Measurements from ENCODE around the gene B9D2. TPM values are rescaled to one million over a fixed set of nuclear protein-coding genes. Genes with fewer than 3 reads are reported as not detected.

Gene B9D2
- total and polyA plus RNA-seq, 10 donors, result 7.5 to 11.9 (median 8.7) TPM

- H3K4me1 ChIP-seq, result peaks cover 29 to 100% (median 75%) of the 10 kb centered on the region in 6 donors
Observed at GRCh38 chr19:41332468-41332867, 31.5 kb downstream of the B9D2 start.

GRCh38 chr19:41332000-41332399 is 31.9 kb downstream of the B9D2 start:
- TF ChIP-seq CTCF (IDR thresholded peaks at IDR 0.05 in 8 of 11, conservative IDR thresholded peaks at IDR 0.05 in 3 of 11) (no peak), POLR2AphosphoS5 (IDR thresholded peaks at IDR 0.05) (peak in 1 of 3 donors; percentile 57), POLR2A (IDR thresholded peaks at IDR 0.05) (no peak)
- Histone ChIP-seq H3K36me3 (peaks cover 0 to 87% (median 37%) of the 10 kb centered on the region in 6 donors), H3K27me3 (replicated peaks in 1 of 7) (no peaks in the 10 kb centered on the region), H3K9me3 (no peaks in the 10 kb centered on the region), H3K4me1 (peaks cover 32 to 100% (median 79%) of the 10 kb centered on the region in 6 donors), H3K27ac (peak overlapping the region in 3 of 8 donors; percentile 5 to 94 (median 41)), H3K4me3 (no peak overlapping the region)
- intact Hi-C loops (cut with DNase I; ENCODE audit: low total_unique reads), result no loop called here
- 93 to 97% (median 95%) methylated on average over 14 to 16 of the region's 16 CpGs for WGBS, 5 donors
- DNase-seq, result no peak

More at GRCh38 chr19:41332468-41332867, 31.5 kb downstream of the B9D2 start:
- WGBS, 5 donors, result 88 to 97% (median 92%) methylated on average over 5 of the region's 5 CpGs
- H3K4me3 ChIP-seq, result no peak overlapping the region
- H3K27ac ChIP-seq, result peak overlapping the region in 3 of 8 donors; percentile 5 to 94 (median 41)
- no peaks in the 10 kb centered on the region for H3K27me3 ChIP-seq (replicated peaks in 1 of 7)
- peaks cover 0 to 92% (median 42%) of the 10 kb centered on the region in 6 donors for H3K36me3 ChIP-seq
- intact Hi-C loops (cut with DNase I; ENCODE audit: low total_unique reads), result no loop called here
- no peak for DNase-seq
- H3K9me3 ChIP-seq, result no peaks in the 10 kb centered on the region
- no peak for TF ChIP-seq CTCF (IDR thresholded peaks at IDR 0.05 in 8 of 11, conservative IDR thresholded peaks at IDR 0.05 in 3 of 11)
- no peak for TF ChIP-seq POLR2A (IDR thresholded peaks at IDR 0.05)
- no peak for TF ChIP-seq POLR2AphosphoS5 (IDR thresholded peaks at IDR 0.05)

- no peak overlapping the region for H3K4me3 ChIP-seq
- 87 to 92% (median 89%) methylated on average over 37 to 47 of the region's 47 CpGs for WGBS, 5 donors
- intact Hi-C loops (cut with DNase I; ENCODE audit: low total_unique reads), result no loop called here
- peak; percentile 82 for DNase-seq
- TF ChIP-seq POLR2AphosphoS5 (IDR thresholded peaks at IDR 0.05) (peak in 2 of 3 donors; percentile 7 to 62), CTCF (IDR thresholded peaks at IDR 0.05 in 8 of 11, conservative IDR thresholded peaks at IDR 0.05 in 3 of 11) (no peak)
- H3K27me3 ChIP-seq (replicated peaks in 1 of 7), result no peaks in the 10 kb centered on the region
- peak overlapping the region in 3 of 8 donors; percentile 90 to 94 (median 90) for H3K27ac ChIP-seq
- H3K4me1 ChIP-seq, result peaks cover 41 to 100% (median 84%) of the 10 kb centered on the region in 6 donors
- peaks cover 0 to 78% (median 31%) of the 10 kb centered on the region in 6 donors for H3K36me3 ChIP-seq
- no peaks in the 10 kb centered on the region for H3K9me3 ChIP-seq
Observed at GRCh38 chr19:41330946-41331678, 32.8 kb downstream of the B9D2 start.

- intact Hi-C loops (cut with DNase I; ENCODE audit: low total_unique reads), result no loop called here
- no peak overlapping the region for H3K4me3 ChIP-seq
- peaks cover 0 to 72% (median 31%) of the 10 kb centered on the region in 6 donors for H3K36me3 ChIP-seq
- 81 to 94% (median 85%) methylated on average over 4 of the region's 4 CpGs for WGBS, 5 donors
- H3K4me1 ChIP-seq, result peaks cover 45 to 100% (median 84%) of the 10 kb centered on the region in 6 donors
- no peaks in the 10 kb centered on the region for H3K9me3 ChIP-seq
- no peak for DNase-seq
- peak overlapping the region in 3 of 8 donors; percentile 90 to 94 (median 90) for H3K27ac ChIP-seq
- TF ChIP-seq CTCF (IDR thresholded peaks at IDR 0.05 in 8 of 11, conservative IDR thresholded peaks at IDR 0.05 in 3 of 11) (no peak), POLR2AphosphoS5 (IDR thresholded peaks at IDR 0.05) (no peak), POLR2A (IDR thresholded peaks at IDR 0.05) (no peak)
- no peaks in the 10 kb centered on the region for H3K27me3 ChIP-seq (replicated peaks in 1 of 7)
Observed at GRCh38 chr19:41330481-41330880, 33.5 kb downstream of the B9D2 start.

Measured in spleen (tissue), 11 donors.